BJ (cell line): Measurements from ENCODE around the gene PRELID3B. TPM values are rescaled to one million over a fixed set of nuclear protein-coding genes. Genes with fewer than 3 reads are reported as not detected.

ENCODE experiments used
- CTCF ChIA-PET: fragments of 350-600 bp; formaldehyde crosslinking; extraction: SDS; loops from one replicate; lab custom pipeline; 2021; ENCODE audit warnings: antibody characterized with exemption, inconsistent platforms; lab: Yijun Ruan, JAX
- POLR2A ChIA-PET: fragments of 300-600 bp; sonication (Branson Sonifier 250); formaldehyde crosslinking; extraction: SDS; loops from one replicate; lab custom pipeline; 2021; ENCODE audit warnings: antibody characterized with exemption; lab: Charles Lee
- DNase-seq: peaks from one replicate; pipeline ENCODE4 v3.0.0-alpha.2; 2011; ENCODE audit warnings: low read depth
- H3K27me3 ChIP-seq: 2 replicates; pipeline ENCODE4 v1.6.0; 2011; ENCODE audit warnings: low read length; ENCODE audit not compliant: control insufficient read depth, insufficient read depth
- H3K36me3 ChIP-seq: 2 replicates; pipeline ENCODE4 v1.5.1; 2011; ENCODE audit warnings: low read length; ENCODE audit not compliant: control insufficient read depth, insufficient read depth
- H3K4me3 ChIP-seq: 2 replicates; pipeline ENCODE4 v1.5.1; 2011; ENCODE audit warnings: low read depth, mild to moderate bottlenecking, control low read depth, low read length
- polyA plus RNA-seq: library from polyadenylated mRNA; depleted of rRNA; stranded (reverse); fragments of >200 nt; gene quantifications from 2 replicates; pipeline ENCODE4 v1.2.3, GENCODE V29; 2011
- TF ChIP-seq, protein P1 (sequence below): IDR thresholded peaks from 2 replicates; pipeline ENCODE4 v1.5.1; 2011; ENCODE audit warnings: low read depth, mild to moderate bottlenecking, control low read depth, inconsistent platforms, low read length, moderate library complexity; ENCODE audit not compliant: insufficient read depth

Gene PRELID3B
- polyA plus RNA-seq, 1 experiment, result 76.0 TPM

DNA sequence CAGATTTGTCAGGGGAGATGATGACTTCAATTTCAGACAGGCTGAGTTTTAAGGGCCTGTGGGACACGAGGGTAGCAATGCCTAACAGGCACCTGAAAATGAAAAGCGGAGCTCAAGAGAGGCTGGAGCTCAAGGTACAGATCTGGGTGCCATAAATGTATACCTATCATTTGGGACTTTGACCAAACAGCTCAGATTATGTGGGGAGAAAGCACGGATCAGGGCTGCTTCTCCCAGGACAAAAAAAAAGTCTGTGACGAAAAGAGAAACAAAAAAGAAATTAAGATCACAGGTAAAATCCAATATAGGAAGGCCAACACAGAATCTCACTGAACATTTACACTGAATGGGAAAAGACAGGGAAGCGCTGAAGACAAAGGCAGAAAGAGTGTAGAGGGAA, 1.9 kb downstream of the PRELID3B start:
- no peak for DNase-seq
- peaks cover 13% of the 10 kb centered on the region for H3K36me3 ChIP-seq
- CTCF ChIA-PET, result no interaction called here
- TF ChIP-seq, protein P1, sequence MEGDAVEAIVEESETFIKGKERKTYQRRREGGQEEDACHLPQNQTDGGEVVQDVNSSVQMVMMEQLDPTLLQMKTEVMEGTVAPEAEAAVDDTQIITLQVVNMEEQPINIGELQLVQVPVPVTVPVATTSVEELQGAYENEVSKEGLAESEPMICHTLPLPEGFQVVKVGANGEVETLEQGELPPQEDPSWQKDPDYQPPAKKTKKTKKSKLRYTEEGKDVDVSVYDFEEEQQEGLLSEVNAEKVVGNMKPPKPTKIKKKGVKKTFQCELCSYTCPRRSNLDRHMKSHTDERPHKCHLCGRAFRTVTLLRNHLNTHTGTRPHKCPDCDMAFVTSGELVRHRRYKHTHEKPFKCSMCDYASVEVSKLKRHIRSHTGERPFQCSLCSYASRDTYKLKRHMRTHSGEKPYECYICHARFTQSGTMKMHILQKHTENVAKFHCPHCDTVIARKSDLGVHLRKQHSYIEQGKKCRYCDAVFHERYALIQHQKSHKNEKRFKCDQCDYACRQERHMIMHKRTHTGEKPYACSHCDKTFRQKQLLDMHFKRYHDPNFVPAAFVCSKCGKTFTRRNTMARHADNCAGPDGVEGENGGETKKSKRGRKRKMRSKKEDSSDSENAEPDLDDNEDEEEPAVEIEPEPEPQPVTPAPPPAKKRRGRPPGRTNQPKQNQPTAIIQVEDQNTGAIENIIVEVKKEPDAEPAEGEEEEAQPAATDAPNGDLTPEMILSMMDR, result no peak
- H3K27me3 ChIP-seq, result no peaks in the 10 kb centered on the region
- H3K4me3 ChIP-seq, result no peak overlapping the region
- POLR2A ChIA-PET, result no interaction called here

DNA sequence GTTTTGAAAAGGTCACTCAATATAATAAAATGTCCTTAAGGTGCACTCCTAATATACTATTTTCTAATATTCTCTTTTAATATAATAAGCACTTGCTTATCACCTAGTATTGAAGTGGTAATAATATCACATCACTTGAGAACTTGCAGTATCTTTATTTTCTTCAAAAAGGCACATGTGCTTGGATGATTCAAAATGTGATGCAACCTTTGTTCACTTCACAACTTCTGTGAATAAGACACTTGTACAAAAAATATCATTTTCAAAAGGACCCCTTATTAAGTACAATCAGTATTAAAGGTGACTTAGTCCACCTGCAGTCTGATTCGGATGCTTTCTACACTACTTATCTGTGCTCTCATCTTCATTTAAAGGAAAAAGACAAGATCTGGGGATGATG, 3.4 kb downstream of the PRELID3B start:
- CTCF ChIA-PET, result no interaction called here
- POLR2A ChIA-PET, result no interaction called here
- TF ChIP-seq, protein P1, result no peak
- no peaks in the 10 kb centered on the region for H3K27me3 ChIP-seq
- H3K4me3 ChIP-seq, result no peak overlapping the region
- peaks cover 13% of the 10 kb centered on the region for H3K36me3 ChIP-seq
- no peak for DNase-seq

DNA sequence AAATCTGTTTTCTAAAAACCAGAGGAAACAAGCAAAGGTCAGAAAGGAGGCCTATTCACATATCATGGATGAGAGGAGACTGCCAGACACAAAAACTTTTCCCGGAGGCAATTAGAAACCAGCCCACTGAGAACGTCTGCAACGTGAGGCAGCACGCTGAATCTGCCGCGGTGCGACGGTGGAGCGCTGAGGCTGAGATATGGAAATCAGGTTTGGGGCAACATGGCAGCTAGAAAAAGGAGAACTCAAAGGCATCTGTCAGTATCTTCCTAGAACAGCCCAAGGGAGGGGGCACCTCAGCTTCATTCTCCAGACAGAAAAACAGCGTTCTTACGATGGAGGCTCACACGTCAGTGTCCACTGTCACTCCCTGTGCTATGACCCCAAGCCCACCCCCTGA, 5.2 kb downstream of the PRELID3B start:
- H3K27me3 ChIP-seq, result no peaks in the 10 kb centered on the region
- H3K36me3 ChIP-seq, result peaks cover 13% of the 10 kb centered on the region
- POLR2A ChIA-PET, result no interaction called here
- no peak for DNase-seq
- TF ChIP-seq, protein P1, result no peak
- CTCF ChIA-PET, result no interaction called here
- H3K4me3 ChIP-seq, result no peak overlapping the region

DNA sequence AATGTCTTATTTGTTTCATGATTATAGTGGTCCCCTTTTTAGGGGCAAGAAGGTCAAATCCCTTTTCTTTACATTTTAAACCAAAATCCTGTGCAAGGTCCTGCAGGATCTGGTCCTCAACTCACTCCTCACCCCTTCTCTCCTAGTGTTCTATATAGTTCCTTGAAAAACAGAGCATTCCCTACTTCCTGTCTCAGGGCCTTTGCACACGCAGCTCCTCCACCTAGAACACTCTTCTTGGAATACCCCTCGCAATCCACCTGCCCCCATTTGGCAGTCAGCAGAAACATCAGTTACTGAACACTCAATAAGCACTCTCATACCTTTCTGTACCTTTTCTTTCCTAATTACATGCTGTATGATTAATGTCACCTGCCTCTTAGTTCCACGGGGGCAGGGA, 7.2 kb downstream of the PRELID3B start:
- DNase-seq, result no peak
- Histone ChIP-seq H3K27me3 (no peaks in the 10 kb centered on the region), H3K4me3 (no peak overlapping the region), H3K36me3 (peaks cover 13% of the 10 kb centered on the region)
- TF ChIP-seq, protein P1, result no peak
- ChIA-PET CTCF (no interaction called here), POLR2A (no interaction called here)

DNA sequence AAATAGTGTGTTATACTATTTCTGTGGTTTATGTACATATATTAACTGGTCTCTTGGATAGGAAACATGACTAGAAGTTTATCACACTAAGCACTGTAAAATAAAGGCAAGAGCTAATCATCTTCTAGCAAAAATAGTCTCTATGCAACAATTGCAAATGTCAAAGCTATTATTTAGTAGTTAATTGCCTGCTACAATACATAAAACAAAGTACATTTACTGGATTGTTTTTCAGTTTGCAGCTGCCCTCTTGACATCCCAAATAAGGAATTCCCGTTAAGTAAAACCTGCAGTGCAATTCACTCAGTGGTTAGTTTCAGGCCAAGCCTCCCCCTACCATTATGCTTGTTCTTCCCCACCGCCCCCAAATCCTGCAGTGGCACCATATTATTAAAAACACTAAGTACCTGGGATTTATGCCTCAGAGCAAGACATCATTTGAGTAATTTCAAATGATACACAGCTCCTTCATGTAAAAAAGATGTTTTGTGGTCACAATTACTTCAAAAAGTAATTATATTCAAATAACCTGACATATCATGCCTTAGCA, 8.9 kb downstream of the PRELID3B start:
- TF ChIP-seq, protein P1, result no peak
- DNase-seq, result no peak
- Histone ChIP-seq H3K27me3 (no peaks in the 10 kb centered on the region), H3K36me3 (peaks cover 13% of the 10 kb centered on the region), H3K4me3 (no peak overlapping the region)
- ChIA-PET CTCF (interaction anchor here (0.7 to 1.5 kb wide), 2 partner anchors 32 to 189 kb away, joined by 3 to 4 read pairs; no protein-coding TSS in a partner anchor), POLR2A (no interaction called here)
